ENCODE results near the gene CENPL. TPM values are rescaled to one million over a fixed set of nuclear protein-coding genes. Genes with fewer than 3 reads are reported as not detected.
A peak's percentile ranks its signal among the peaks of the same experiment; 100 is the strongest.
"Not testable (repeated sequence)": the region's sequence is repeated elsewhere in the genome, so short reads cannot be mapped to it uniquely, and the experiment has no call there.

The CENPL gene
- total and polyA plus RNA-seq, 2 experiments from 2014 or later = 4.9 to 10.9 TPM

DNA sequence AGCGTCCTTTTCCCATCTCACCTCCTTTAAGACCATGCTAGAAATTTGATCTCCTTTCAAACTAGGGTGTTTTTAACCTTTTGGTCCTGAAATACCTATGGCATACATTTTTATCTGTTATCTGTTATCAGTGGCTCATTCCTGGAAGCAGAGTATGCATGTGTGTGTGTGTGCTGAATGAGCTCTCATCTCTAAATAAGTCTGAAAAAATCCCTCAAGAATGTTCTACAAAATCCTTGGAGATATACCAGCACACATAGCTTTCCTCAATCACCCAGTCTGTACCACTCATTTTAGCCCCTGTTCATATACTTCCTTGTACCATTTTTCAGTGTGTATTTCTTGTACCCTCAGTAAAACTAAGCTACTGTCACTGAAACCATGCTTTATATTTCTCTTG lies 6.2 kb downstream of the CENPL start:
- Histone ChIP-seq H3K9me3 (ENCODE audit: low read depth) (no peaks in the 10 kb centered on the region), H3K27ac (no peak overlapping the region), H3K27me3 (no peaks in the 10 kb centered on the region), H3K4me1 (ENCODE audit: low read depth) (peaks cover 6% of the 10 kb centered on the region), H3K4me3 (no peak overlapping the region), H3K36me3 (no peaks in the 10 kb centered on the region)
- no peak for DNase-seq (ENCODE audit: low read depth in 1 of 2, low spot score in 1 of 2)
- TF ChIP-seq, protein P1, sequence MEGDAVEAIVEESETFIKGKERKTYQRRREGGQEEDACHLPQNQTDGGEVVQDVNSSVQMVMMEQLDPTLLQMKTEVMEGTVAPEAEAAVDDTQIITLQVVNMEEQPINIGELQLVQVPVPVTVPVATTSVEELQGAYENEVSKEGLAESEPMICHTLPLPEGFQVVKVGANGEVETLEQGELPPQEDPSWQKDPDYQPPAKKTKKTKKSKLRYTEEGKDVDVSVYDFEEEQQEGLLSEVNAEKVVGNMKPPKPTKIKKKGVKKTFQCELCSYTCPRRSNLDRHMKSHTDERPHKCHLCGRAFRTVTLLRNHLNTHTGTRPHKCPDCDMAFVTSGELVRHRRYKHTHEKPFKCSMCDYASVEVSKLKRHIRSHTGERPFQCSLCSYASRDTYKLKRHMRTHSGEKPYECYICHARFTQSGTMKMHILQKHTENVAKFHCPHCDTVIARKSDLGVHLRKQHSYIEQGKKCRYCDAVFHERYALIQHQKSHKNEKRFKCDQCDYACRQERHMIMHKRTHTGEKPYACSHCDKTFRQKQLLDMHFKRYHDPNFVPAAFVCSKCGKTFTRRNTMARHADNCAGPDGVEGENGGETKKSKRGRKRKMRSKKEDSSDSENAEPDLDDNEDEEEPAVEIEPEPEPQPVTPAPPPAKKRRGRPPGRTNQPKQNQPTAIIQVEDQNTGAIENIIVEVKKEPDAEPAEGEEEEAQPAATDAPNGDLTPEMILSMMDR (IDR thresholded peaks at IDR 0.05; ENCODE audit: low read depth, low read length) = no peak

DNA sequence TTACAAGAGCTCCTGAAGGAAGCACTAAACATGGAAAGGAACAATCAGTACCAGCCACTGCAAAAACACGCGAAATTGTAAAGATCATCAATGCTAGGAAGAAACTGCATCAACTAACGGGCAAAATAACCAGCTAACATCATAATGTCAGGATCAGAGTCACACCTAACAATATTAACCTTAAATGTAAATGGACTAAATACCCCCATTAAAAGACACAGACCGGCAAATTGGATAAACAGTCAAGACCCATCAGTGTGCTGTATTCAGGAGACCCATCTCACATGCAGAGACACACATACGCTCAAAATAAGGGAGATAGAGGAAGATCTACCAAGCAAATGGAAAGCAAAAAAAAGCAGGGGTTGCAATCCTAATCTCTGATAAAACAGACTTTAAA lies 11.0 kb downstream of the CENPL start:
- not testable (repeated sequence) for H3K27me3 ChIP-seq; H3K4me3 ChIP-seq; H3K4me1 ChIP-seq (ENCODE audit: low read depth); H3K27ac ChIP-seq; DNase-seq (ENCODE audit: low read depth in 1 of 2, low spot score in 1 of 2); H3K36me3 ChIP-seq; H3K9me3 ChIP-seq (ENCODE audit: low read depth)

DNA sequence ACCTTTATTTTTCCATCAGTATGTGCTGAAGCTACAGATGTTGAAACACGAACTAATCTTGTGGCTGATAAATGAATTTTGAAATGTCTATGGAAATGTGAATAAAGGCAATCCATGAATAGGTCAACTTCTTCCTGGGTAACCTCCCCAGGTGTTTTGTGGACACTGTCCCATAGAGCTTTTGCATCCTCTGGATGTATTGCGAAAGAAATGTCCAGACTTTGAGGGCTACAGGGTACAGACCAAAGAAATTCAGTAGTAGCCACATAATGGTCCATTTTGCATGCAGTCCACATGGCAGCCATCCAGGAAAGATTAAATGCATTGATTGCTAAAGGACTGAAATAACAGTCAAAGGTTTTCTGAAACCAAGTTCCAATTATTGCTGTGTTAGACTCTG lies 21.7 kb downstream of the CENPL start:
- TF ChIP-seq, protein P1 (IDR thresholded peaks at IDR 0.05; ENCODE audit: low read depth, low read length) = no peak
- DNase-seq (ENCODE audit: low read depth in 1 of 2, low spot score in 1 of 2) = peak in 1 of 2 donors; percentile 16
- Histone ChIP-seq H3K9me3 (ENCODE audit: low read depth) (no peaks in the 10 kb centered on the region), H3K36me3 (peaks cover 25% of the 10 kb centered on the region), H3K27ac (no peak overlapping the region), H3K4me3 (no peak overlapping the region), H3K27me3 (no peaks in the 10 kb centered on the region), H3K4me1 (ENCODE audit: low read depth) (no peaks in the 10 kb centered on the region)

DNA sequence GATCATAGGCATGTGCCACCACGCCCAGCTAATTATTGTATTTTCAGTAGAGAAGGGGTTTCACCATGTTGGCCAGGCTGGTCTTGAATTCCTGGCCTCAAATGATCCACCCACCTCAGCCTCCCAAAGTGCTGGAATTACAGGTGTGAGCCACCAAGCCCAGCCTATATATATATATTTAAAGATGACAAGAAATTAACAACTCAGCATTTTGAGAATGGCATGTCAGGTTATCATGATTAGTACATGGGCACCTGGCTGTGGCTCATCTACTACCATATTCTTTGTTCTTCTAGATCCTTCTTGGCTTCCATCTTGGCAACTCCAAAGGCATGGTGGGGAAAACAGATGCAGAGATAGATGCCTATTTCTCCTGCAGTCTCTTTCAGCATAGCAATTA lies 24.7 kb downstream of the CENPL start:
- not testable (repeated sequence) for H3K4me3 ChIP-seq; DNase-seq (ENCODE audit: low read depth in 1 of 2, low spot score in 1 of 2); H3K27ac ChIP-seq; H3K9me3 ChIP-seq (ENCODE audit: low read depth); H3K4me1 ChIP-seq (ENCODE audit: low read depth); H3K27me3 ChIP-seq
- peaks cover 12% of the 10 kb centered on the region for H3K36me3 ChIP-seq

DNA sequence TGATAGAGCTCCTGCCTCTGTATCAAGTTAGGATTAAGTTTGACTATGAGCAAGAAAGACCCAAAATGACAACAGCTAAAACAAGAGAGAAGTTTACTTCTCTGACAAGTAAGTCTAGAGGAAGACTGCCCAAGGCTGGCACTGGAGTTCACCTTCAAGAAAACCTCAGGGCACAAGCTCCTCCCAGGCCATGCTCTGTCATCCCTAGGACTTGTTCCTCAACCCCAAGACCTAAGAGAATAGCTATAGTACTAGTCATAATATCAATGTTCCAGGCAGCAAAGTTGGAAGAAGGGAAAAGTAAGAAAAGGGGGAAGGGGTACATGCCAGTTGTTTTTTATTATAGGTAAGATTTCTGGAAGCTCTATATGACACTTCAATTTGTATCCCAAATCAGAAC lies 26.6 kb downstream of the CENPL start:
- Histone ChIP-seq H3K4me1 (ENCODE audit: low read depth) (no peaks in the 10 kb centered on the region), H3K4me3 (no peak overlapping the region), H3K27me3 (no peaks in the 10 kb centered on the region), H3K36me3 (peaks cover 11% of the 10 kb centered on the region), H3K9me3 (ENCODE audit: low read depth) (no peaks in the 10 kb centered on the region), H3K27ac (no peak overlapping the region)
- TF ChIP-seq, protein P1 (IDR thresholded peaks at IDR 0.05; ENCODE audit: low read depth, low read length) = no peak
- DNase-seq (ENCODE audit: low read depth in 1 of 2, low spot score in 1 of 2) = no peak

DNA sequence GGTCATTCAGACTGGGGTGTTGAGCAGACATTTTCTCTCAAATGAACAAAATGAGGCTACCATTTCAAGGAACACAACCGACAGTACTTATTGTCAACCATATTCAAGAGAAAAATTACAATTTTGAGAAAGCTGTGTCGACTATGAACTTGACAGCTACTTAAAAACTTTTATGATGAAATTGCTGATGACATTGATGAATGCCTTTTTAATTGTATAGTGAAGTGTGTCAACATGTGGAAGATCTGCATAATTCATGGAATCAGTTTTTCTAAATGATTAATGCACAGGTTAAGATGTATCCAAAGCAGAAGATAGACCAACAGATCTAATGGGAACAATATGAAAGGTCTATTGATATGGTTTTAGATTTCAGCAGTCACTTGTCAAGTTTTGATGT lies 34.8 kb downstream of the CENPL start:
- no peaks in the 10 kb centered on the region for H3K27me3 ChIP-seq
- no peaks in the 10 kb centered on the region for H3K4me1 ChIP-seq (ENCODE audit: low read depth)
- TF ChIP-seq, protein P1 (IDR thresholded peaks at IDR 0.05; ENCODE audit: low read depth, low read length) = no peak
- H3K27ac ChIP-seq = no peak overlapping the region
- DNase-seq (ENCODE audit: low read depth in 1 of 2, low spot score in 1 of 2) = no peak
- peaks cover 11% of the 10 kb centered on the region for H3K36me3 ChIP-seq
- no peaks in the 10 kb centered on the region for H3K9me3 ChIP-seq (ENCODE audit: low read depth)
- H3K4me3 ChIP-seq = no peak overlapping the region

DNA sequence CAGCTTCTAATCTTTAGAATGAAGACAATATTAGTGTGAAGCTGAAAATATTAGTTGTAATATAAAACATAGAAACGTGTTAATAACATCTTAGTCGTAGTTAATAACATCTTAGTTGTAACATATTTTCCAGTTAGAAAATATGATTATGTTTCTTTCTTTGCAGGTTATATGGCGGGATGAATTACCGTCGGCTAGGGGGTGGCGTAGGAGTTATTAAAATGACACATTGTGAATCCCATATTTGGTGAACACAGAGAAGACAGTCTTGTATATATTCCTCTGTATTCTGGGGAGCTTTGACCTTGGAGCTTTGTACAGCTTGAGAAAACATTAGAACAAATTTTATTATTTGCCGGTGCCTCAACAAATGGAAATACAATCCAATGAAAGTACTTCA lies 39.7 kb downstream of the CENPL start:
- Histone ChIP-seq H3K4me1 (ENCODE audit: low read depth) (no peaks in the 10 kb centered on the region), H3K27me3 (no peaks in the 10 kb centered on the region), H3K27ac (no peak overlapping the region), H3K4me3 (no peak overlapping the region), H3K9me3 (ENCODE audit: low read depth) (no peaks in the 10 kb centered on the region), H3K36me3 (peaks cover 43% of the 10 kb centered on the region)
- TF ChIP-seq, protein P1 (IDR thresholded peaks at IDR 0.05; ENCODE audit: low read depth, low read length) = no peak
- DNase-seq (ENCODE audit: low read depth in 1 of 2, low spot score in 1 of 2) = no peak

Measured in cardiac muscle cell (in vitro differentiated cells and primary cell).